SK-N-SH treated with all-trans-retinoic acid at 6 μM for 48 hours (cell line): Measurements from ENCODE around the gene CD302.

Source experiments
- BACH2 ChIP-seq: fragments of 250-450 bp; sonication (Bioruptor Pico); IDR thresholded peaks from 2 replicates; pipeline ENCODE4 v1.9.0; 2021; ENCODE audit warnings: mild to moderate bottlenecking, borderline replicate concordance
- CSDC2 ChIP-seq: fragments of 250-450 bp; sonication (Bioruptor Pico); IDR thresholded peaks from 2 replicates; pipeline ENCODE4 v1.5.0; 2020; ENCODE audit warnings: mild to moderate bottlenecking, moderate library complexity
- ESRRG ChIP-seq: fragments of 250-450 bp; sonication (Bioruptor Pico); IDR thresholded peaks from 2 replicates; pipeline ENCODE4 v1.6.1; 2021; ENCODE audit warnings: mild to moderate bottlenecking
- TOX ChIP-seq: fragments of 250-450 bp; sonication (Bioruptor Pico); IDR thresholded peaks from 2 replicates; pipeline ENCODE4 v1.8.0; 2021; ENCODE audit warnings: mild to moderate bottlenecking, moderate library complexity, borderline replicate concordance
- ZFP30 ChIP-seq: fragments of 450-650 bp; formaldehyde crosslinking; IDR thresholded peaks from 2 replicates; pipeline ENCODE4 v1.5.0; 2022; ENCODE audit warnings: mild to moderate bottlenecking, moderate library complexity
- ZNF70 ChIP-seq: fragments of 450-650 bp; formaldehyde crosslinking; IDR thresholded peaks from 2 replicates; pipeline ENCODE4 v1.5.0; 2020; ENCODE audit warnings: mild to moderate bottlenecking, moderate library complexity
- ZNF8 ChIP-seq: fragments of 450-650 bp; formaldehyde crosslinking; IDR thresholded peaks from 2 replicates; pipeline ENCODE4 v1.5.0; 2020; ENCODE audit warnings: mild to moderate bottlenecking, moderate library complexity
- TF ChIP-seq, protein P1 (sequence below): fragments of 250-450 bp; sonication (Bioruptor Pico); IDR thresholded peaks from 2 replicates; pipeline ENCODE4 v1.8.0; 2021; ENCODE audit warnings: low read depth, mild to moderate bottlenecking, moderate library complexity, borderline replicate concordance
- TF ChIP-seq, protein P2 (sequence below): fragments of 250-450 bp; sonication (Bioruptor Pico); IDR thresholded peaks from 2 replicates; pipeline ENCODE4 v1.8.0; 2020; ENCODE audit warnings: mild to moderate bottlenecking, moderate library complexity, borderline replicate concordance
- TF ChIP-seq, protein P3 (sequence below): fragments of 250-450 bp; sonication (Bioruptor Pico); IDR thresholded peaks from 2 replicates; pipeline ENCODE4 v1.5.0; 2020; ENCODE audit warnings: mild to moderate bottlenecking, moderate library complexity
- TF ChIP-seq, protein P4 (sequence below): fragments of 250-450 bp; sonication (Bioruptor Pico); IDR thresholded peaks from 2 replicates; pipeline ENCODE4 v1.5.1; 2020; ENCODE audit warnings: low read depth, mild to moderate bottlenecking, moderate library complexity

DNA sequence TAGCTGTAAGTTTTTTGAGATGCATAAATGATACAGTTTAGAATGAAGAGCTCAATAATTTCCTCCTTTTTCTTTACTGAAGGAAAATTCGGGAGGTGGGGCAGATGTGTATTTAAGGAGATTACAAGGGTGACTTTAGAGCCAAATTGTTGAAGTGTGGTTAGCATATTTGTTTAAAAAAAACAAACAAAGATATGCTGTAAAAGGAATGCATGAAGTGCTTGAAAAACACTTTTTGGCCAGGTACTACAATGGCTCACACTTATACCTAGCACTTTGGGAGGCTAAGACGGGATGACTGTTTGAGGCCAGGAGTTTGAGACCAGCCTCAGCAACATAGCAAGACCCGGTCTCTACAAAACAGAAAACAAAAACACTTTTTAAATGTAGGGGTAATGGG lies 38.4 kb downstream of the CD302 start:
- TF ChIP-seq ZFP30 (CRISPR knock-in tag) (no peak), ZNF8 (no peak), ZNF70 (CRISPR knock-in tag) (no peak), BACH2 (no peak), TOX (CRISPR knock-in tag) (no peak), ESRRG (CRISPR knock-in tag) (no peak), CSDC2 (CRISPR knock-in tag) (no peak)
- TF ChIP-seq, protein P1, sequence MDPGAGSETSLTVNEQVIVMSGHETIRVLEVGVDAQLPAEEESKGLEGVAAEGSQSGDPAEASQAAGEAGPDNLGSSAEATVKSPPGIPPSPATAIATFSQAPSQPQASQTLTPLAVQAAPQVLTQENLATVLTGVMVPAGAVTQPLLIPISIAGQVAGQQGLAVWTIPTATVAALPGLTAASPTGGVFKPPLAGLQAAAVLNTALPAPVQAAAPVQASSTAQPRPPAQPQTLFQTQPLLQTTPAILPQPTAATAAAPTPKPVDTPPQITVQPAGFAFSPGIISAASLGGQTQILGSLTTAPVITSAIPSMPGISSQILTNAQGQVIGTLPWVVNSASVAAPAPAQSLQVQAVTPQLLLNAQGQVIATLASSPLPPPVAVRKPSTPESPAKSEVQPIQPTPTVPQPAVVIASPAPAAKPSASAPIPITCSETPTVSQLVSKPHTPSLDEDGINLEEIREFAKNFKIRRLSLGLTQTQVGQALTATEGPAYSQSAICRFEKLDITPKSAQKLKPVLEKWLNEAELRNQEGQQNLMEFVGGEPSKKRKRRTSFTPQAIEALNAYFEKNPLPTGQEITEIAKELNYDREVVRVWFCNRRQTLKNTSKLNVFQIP (CRISPR knock-in tag) = no peak
- TF ChIP-seq, protein P2, sequence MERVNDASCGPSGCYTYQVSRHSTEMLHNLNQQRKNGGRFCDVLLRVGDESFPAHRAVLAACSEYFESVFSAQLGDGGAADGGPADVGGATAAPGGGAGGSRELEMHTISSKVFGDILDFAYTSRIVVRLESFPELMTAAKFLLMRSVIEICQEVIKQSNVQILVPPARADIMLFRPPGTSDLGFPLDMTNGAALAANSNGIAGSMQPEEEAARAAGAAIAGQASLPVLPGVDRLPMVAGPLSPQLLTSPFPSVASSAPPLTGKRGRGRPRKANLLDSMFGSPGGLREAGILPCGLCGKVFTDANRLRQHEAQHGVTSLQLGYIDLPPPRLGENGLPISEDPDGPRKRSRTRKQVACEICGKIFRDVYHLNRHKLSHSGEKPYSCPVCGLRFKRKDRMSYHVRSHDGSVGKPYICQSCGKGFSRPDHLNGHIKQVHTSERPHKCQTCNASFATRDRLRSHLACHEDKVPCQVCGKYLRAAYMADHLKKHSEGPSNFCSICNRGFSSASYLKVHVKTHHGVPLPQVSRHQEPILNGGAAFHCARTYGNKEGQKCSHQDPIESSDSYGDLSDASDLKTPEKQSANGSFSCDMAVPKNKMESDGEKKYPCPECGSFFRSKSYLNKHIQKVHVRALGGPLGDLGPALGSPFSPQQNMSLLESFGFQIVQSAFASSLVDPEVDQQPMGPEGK (CRISPR knock-in tag) = no peak
- TF ChIP-seq, protein P3, sequence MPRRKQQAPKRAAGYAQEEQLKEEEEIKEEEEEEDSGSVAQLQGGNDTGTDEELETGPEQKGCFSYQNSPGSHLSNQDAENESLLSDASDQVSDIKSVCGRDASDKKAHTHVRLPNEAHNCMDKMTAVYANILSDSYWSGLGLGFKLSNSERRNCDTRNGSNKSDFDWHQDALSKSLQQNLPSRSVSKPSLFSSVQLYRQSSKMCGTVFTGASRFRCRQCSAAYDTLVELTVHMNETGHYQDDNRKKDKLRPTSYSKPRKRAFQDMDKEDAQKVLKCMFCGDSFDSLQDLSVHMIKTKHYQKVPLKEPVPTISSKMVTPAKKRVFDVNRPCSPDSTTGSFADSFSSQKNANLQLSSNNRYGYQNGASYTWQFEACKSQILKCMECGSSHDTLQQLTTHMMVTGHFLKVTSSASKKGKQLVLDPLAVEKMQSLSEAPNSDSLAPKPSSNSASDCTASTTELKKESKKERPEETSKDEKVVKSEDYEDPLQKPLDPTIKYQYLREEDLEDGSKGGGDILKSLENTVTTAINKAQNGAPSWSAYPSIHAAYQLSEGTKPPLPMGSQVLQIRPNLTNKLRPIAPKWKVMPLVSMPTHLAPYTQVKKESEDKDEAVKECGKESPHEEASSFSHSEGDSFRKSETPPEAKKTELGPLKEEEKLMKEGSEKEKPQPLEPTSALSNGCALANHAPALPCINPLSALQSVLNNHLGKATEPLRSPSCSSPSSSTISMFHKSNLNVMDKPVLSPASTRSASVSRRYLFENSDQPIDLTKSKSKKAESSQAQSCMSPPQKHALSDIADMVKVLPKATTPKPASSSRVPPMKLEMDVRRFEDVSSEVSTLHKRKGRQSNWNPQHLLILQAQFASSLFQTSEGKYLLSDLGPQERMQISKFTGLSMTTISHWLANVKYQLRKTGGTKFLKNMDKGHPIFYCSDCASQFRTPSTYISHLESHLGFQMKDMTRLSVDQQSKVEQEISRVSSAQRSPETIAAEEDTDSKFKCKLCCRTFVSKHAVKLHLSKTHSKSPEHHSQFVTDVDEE (CRISPR knock-in tag) = no peak
- TF ChIP-seq, protein P4, sequence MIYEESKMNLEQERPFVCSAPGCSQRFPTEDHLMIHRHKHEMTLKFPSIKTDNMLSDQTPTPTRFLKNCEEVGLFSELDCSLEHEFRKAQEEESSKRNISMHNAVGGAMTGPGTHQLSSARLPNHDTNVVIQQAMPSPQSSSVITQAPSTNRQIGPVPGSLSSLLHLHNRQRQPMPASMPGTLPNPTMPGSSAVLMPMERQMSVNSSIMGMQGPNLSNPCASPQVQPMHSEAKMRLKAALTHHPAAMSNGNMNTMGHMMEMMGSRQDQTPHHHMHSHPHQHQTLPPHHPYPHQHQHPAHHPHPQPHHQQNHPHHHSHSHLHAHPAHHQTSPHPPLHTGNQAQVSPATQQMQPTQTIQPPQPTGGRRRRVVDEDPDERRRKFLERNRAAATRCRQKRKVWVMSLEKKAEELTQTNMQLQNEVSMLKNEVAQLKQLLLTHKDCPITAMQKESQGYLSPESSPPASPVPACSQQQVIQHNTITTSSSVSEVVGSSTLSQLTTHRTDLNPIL (CRISPR knock-in tag) = no peak
